Vagina (tissue), 2 donors: ENCODE data around the gene ZCCHC7. TPM values are rescaled to one million over a fixed set of nuclear protein-coding genes. Genes with fewer than 3 reads are reported as not detected.

Experiments used
- DNase-seq, 2 donors: peaks; one replicate each; pipeline ENCODE4 v3.0.0-alpha.2; 2017; ENCODE audit errors: extremely low spot score in 2 of 2
- H3K27ac ChIP-seq: fragments of 200-600 bp; sonication (generic); one replicate; pipeline ENCODE4 v1.5.1; 2019
- H3K27me3 ChIP-seq: fragments of 200-600 bp; sonication (generic); one replicate; pipeline ENCODE4 v1.5.1; 2019
- H3K36me3 ChIP-seq, 2 donors: fragments of 200-600 bp; sonication (generic); one replicate each; pipeline ENCODE4 v1.5.1; 2017 to 2019
- H3K4me1 ChIP-seq: fragments of 200-600 bp; sonication (generic); one replicate; pipeline ENCODE4 v1.5.1; 2019
- H3K4me3 ChIP-seq, 2 donors: fragments of 200-600 bp; sonication (generic); 1 replicate in 1 of 2; 2 replicates in 1 of 2; pipeline ENCODE4 v1.5.1; 2016 to 2019
- H3K9me3 ChIP-seq: fragments of 200-600 bp; sonication (generic); one replicate; pipeline ENCODE4 v1.5.1; 2019
- POLR2A ChIP-seq, 2 donors: fragments of 450-650 bp; IDR thresholded peaks; one replicate each; pipeline ENCODE4 v1.6.1; 2017; ENCODE audit warnings: antibody characterized with exemption in 2 of 2, mild to moderate bottlenecking in 2 of 2, moderate library complexity in 2 of 2
- POLR2AphosphoS5 ChIP-seq, 2 donors: sonication (generic); formaldehyde crosslinking; IDR thresholded peaks; one replicate each; pipeline ENCODE4 v1.9.0; 2017; ENCODE audit warnings: antibody characterized with exemption in 2 of 2, mild to moderate bottlenecking in 2 of 2, low read depth in 1 of 2; ENCODE audit not compliant: insufficient read depth in 1 of 2
- intact Hi-C: fragments of 100-400 bp; cut with DNase I; formaldehyde crosslinking; loops from one replicate; pipeline ENCODE4 v1.15.1; 2023
- total RNA-seq: library from RNA; depleted of rRNA; stranded (reverse); fragments of >200 nt; gene quantifications from one replicate; pipeline ENCODE4 v1.2.3, GENCODE V29; 2016
- TF ChIP-seq, protein P1 (sequence below), 3 experiments: fragments of 450-650 bp in 2 of 3; fragments of 200-600 bp in 1 of 3; sonication (generic) in 1 of 3; IDR thresholded peaks; one replicate each; pipeline ENCODE4 v1.5.1; 2017 to 2019; ENCODE audit warnings: antibody characterized with exemption in 3 of 3, mild to moderate bottlenecking in 2 of 3, moderate library complexity in 2 of 3

ZCCHC7 gene
- total RNA-seq, 1 donor from 2014 or later = 15.2 TPM

DNA sequence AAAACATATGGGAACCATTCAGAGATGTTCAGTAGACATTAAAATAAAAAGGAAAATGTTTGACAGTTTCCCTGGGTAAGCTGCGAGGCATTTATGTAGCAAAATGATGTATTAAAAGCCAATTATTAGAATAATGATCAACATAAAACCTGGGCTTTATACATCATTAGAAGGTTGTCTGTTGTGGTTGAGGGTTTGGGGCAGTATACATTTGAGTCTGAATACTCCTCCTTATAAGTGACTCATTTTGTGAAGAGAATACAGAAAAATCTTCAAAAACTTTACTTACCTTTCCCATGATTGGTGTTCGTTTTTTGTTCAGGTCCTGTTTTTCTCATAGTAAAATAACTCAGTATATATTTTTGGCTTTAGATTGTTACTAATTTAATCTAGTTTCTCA, 119.5 kb downstream of the ZCCHC7 start:
- H3K9me3 ChIP-seq = no peaks in the 10 kb centered on the region
- H3K27me3 ChIP-seq = no peaks in the 10 kb centered on the region
- no peak for TF ChIP-seq POLR2A (IDR thresholded peaks at IDR 0.05)
- TF ChIP-seq, protein P1, sequence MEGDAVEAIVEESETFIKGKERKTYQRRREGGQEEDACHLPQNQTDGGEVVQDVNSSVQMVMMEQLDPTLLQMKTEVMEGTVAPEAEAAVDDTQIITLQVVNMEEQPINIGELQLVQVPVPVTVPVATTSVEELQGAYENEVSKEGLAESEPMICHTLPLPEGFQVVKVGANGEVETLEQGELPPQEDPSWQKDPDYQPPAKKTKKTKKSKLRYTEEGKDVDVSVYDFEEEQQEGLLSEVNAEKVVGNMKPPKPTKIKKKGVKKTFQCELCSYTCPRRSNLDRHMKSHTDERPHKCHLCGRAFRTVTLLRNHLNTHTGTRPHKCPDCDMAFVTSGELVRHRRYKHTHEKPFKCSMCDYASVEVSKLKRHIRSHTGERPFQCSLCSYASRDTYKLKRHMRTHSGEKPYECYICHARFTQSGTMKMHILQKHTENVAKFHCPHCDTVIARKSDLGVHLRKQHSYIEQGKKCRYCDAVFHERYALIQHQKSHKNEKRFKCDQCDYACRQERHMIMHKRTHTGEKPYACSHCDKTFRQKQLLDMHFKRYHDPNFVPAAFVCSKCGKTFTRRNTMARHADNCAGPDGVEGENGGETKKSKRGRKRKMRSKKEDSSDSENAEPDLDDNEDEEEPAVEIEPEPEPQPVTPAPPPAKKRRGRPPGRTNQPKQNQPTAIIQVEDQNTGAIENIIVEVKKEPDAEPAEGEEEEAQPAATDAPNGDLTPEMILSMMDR (IDR thresholded peaks at IDR 0.05) = no peak
- no peak for TF ChIP-seq POLR2AphosphoS5 (IDR thresholded peaks at IDR 0.05; ENCODE audit: insufficient read depth in 1 of 2, low read depth in 1 of 2)
- no peak for DNase-seq
- peaks cover 7% of the 10 kb centered on the region for H3K4me1 ChIP-seq
- H3K4me3 ChIP-seq = no peak overlapping the region
- no peaks in the 10 kb centered on the region for H3K36me3 ChIP-seq
- intact Hi-C loops = no loop called here
- no peak overlapping the region for H3K27ac ChIP-seq

- intact Hi-C loops = no loop called here
- no peak overlapping the region for H3K27ac ChIP-seq
- no peak for DNase-seq
- H3K9me3 ChIP-seq = no peaks in the 10 kb centered on the region
- H3K27me3 ChIP-seq = no peaks in the 10 kb centered on the region
- peaks cover 7% of the 10 kb centered on the region for H3K4me1 ChIP-seq
- TF ChIP-seq, protein P1 (IDR thresholded peaks at IDR 0.05) = no peak
- TF ChIP-seq POLR2A (IDR thresholded peaks at IDR 0.05) = no peak
- no peak for TF ChIP-seq POLR2AphosphoS5 (IDR thresholded peaks at IDR 0.05; ENCODE audit: insufficient read depth in 1 of 2, low read depth in 1 of 2)
- H3K4me3 ChIP-seq = no peak overlapping the region
- H3K36me3 ChIP-seq = no peaks in the 10 kb centered on the region
These were observed 121.0 kb downstream of the ZCCHC7 start for GRCh38 chr9:37241340-37241739.

DNA sequence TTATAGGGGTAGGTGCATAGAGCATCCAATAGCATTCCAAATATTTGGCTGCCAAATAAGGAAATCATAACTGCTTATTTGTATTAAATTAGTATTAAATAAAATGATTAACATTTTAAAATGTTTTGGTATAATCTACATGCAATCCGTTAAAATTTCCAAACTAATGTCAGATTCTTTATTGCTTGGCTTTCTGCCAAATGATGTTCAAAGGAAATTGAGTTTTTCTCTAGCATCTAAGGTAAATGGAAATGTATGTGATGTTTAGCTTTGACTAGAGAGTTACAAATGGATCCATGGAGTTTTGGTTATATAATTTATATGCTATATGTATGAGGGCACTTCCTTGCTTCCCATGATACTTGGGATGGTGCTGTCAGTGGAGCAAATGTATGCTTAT, 121.7 kb downstream of the ZCCHC7 start:
- H3K27ac ChIP-seq = no peak overlapping the region
- peaks cover 7% of the 10 kb centered on the region for H3K4me1 ChIP-seq
- no peaks in the 10 kb centered on the region for H3K27me3 ChIP-seq
- TF ChIP-seq POLR2AphosphoS5 (IDR thresholded peaks at IDR 0.05; ENCODE audit: insufficient read depth in 1 of 2, low read depth in 1 of 2) = no peak
- TF ChIP-seq, protein P1 (IDR thresholded peaks at IDR 0.05) = no peak
- no peak for TF ChIP-seq POLR2A (IDR thresholded peaks at IDR 0.05)
- no peaks in the 10 kb centered on the region for H3K36me3 ChIP-seq
- intact Hi-C loops = no loop called here
- H3K9me3 ChIP-seq = no peaks in the 10 kb centered on the region
- no peak overlapping the region for H3K4me3 ChIP-seq
- no peak for DNase-seq

DNA sequence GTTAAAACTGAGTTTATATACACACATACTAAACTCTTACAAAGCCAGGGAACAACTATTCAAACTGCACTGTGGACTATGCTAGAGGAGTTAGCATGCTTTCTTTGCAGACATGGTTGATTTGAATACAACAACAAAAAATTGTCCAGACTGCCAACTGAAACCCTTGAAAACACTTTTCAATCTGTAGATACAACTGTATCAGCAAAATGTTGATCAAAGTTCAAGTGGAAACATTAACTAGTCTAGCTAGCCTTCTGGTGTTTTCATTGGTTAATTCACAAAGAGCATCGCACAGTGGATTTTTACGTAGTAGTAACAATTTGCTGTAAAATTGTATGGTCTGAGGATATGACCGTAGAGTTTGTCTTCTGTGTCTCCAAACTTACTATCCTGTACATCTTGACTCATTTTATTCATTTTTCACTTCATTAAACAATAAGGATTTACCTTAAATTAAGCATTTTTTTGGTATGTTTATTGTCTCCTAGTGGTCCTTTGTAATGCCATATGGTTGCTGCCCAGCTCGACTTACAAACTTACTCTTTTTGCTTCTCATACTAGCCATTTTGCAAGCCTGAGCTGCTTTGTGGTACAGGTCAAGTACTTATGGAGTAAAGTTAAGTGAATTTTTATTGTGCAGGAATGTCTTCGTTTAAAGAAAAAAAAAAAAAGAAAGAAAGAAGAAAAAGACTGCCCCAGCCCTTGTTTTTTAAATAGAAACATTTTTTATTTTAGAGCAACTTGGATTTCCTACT, 123.4 kb downstream of the ZCCHC7 start:
- no peak overlapping the region for H3K27ac ChIP-seq

DNA sequence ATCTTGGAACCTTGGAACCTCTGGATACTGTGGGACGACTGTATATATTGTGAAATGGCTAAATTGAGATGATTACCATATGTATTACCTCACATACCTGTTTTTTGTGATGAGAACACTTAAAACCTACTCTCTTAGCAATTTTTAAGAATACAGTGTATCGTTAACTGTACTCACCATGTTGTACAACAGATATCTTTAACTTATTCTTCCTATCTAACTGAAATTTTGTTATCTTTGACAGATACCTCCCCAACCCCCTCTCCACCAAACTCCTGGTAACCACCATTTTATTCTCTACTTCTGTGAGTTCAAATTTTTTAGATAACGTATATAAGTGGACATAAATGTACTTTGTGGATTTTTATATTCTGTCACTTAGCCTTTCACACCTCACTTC, 126.5 kb downstream of the ZCCHC7 start:
- Histone ChIP-seq H3K4me1 (peaks cover 7% of the 10 kb centered on the region), H3K4me3 (no peak overlapping the region), H3K27ac (no peak overlapping the region), H3K36me3 (peaks cover 0 to 6% of the 10 kb centered on the region in 2 donors), H3K9me3 (no peaks in the 10 kb centered on the region), H3K27me3 (no peaks in the 10 kb centered on the region)
- intact Hi-C loops = no loop called here
- TF ChIP-seq POLR2A (IDR thresholded peaks at IDR 0.05) = no peak
- no peak for TF ChIP-seq POLR2AphosphoS5 (IDR thresholded peaks at IDR 0.05; ENCODE audit: insufficient read depth in 1 of 2, low read depth in 1 of 2)
- TF ChIP-seq, protein P1 (IDR thresholded peaks at IDR 0.05) = no peak
- DNase-seq = no peak

More for the DNA sequence above, 123.4 kb downstream of the ZCCHC7 start:
- H3K4me1 ChIP-seq = peaks cover 7% of the 10 kb centered on the region
- no peak overlapping the region for H3K4me3 ChIP-seq
- TF ChIP-seq POLR2A (IDR thresholded peaks at IDR 0.05) = no peak
- no peak for DNase-seq
- H3K27me3 ChIP-seq = no peaks in the 10 kb centered on the region
- no peaks in the 10 kb centered on the region for H3K9me3 ChIP-seq
- no peaks in the 10 kb centered on the region for H3K36me3 ChIP-seq
- intact Hi-C loops = no loop called here
